Transverse colon (tissue), 4 donors: ENCODE measurements around the gene GSG1. TPM values are rescaled to one million over a fixed set of nuclear protein-coding genes. Genes with fewer than 3 reads are reported as not detected.

Experiments used
- DNase-seq: peaks from one replicate; pipeline ENCODE4 v3.0.0-alpha.2; 2019
- H3K27ac ChIP-seq, 4 donors: fragments of 200-600 bp; sonication (generic); 2 replicates each; pipeline ENCODE4 v1.5.1; 2016 to 2018; ENCODE audit warnings: inconsistent platforms in 4 of 4
- H3K27me3 ChIP-seq: fragments of 200-600 bp; sonication (generic); 2 replicates; pipeline ENCODE4 v1.5.1; 2017; ENCODE audit warnings: inconsistent platforms
- H3K36me3 ChIP-seq, 4 donors: fragments of 200-600 bp; sonication (generic); 2 replicates each; pipeline ENCODE4 v1.5.1; 2017 to 2019; ENCODE audit warnings: inconsistent platforms in 4 of 4
- H3K4me1 ChIP-seq, 4 donors: fragments of 200-600 bp; sonication (generic); 2 replicates each; pipeline ENCODE4 v1.5.1; 2017 to 2020; ENCODE audit warnings: inconsistent platforms in 4 of 4
- H3K4me3 ChIP-seq, 4 donors: fragments of 200-600 bp; sonication (generic); 1 replicate in 1 of 4; 2 replicates in 3 of 4; pipeline versions ENCODE4 v1.5.1 to v1.6.1; 2017 to 2019; ENCODE audit warnings: inconsistent platforms in 4 of 4
- H3K9me3 ChIP-seq, 2 donors: fragments of 200-600 bp; sonication (generic); 2 replicates each; pipeline ENCODE4 v1.5.1; 2017 to 2019; ENCODE audit warnings: inconsistent platforms in 2 of 2
- CTCF ChIP-seq, 5 experiments: fragments of 200-600 bp in 3 of 5; fragments of 450-650 bp in 2 of 5; sonication (generic) in 3 of 5; IDR thresholded peaks; 1 replicate in 2 of 5; 2 replicates in 3 of 5; pipeline ENCODE4 v1.5.1; 2016 to 2017; ENCODE audit warnings: antibody characterized with exemption in 5 of 5, inconsistent platforms in 3 of 5, mild to moderate bottlenecking in 2 of 5, moderate library complexity in 1 of 5
- EP300 ChIP-seq: sonication (generic); formaldehyde crosslinking; IDR thresholded peaks from one replicate; pipeline ENCODE4 v1.6.1; 2017; ENCODE audit warnings: antibody characterized with exemption, low read depth
- POLR2A ChIP-seq: fragments of 450-650 bp; IDR thresholded peaks from one replicate; pipeline ENCODE4 v1.6.1; 2016; ENCODE audit warnings: antibody characterized with exemption, mild to moderate bottlenecking, moderate library complexity
- POLR2AphosphoS5 ChIP-seq, 3 donors: sonication (generic); formaldehyde crosslinking; IDR thresholded peaks; one replicate each; pipeline ENCODE4 v1.6.1; 2016; ENCODE audit warnings: antibody characterized with exemption in 3 of 3
- WGBS, 2 donors: methylation state at CpG; one replicate each; pipeline ENCODE4 v1.1.5; 2018; ENCODE audit warnings: low coverage in 1 of 2; 5-methylcytosine and 5-hydroxymethylcytosine counted together
- in situ Hi-C, 4 donors: fragments of 200-750 bp; cut with MboI; loops; one replicate each; pipeline versions ENCODE4 v1.15.0 to v1.15.1; 2017; ENCODE audit warnings: low sequenced_read_pairs in 3 of 4, low pct_ligation_motif_present in 1 of 4, low pct_unique_long_range_greater_than_20kb in 1 of 4
- intact Hi-C: fragments of 100-400 bp; cut with DNase I; formaldehyde crosslinking; loops from one replicate; pipeline ENCODE4 v1.15.1; 2023; ENCODE audit warnings: low total_unique reads
- total RNA-seq, 4 donors: library from RNA; depleted of rRNA; stranded (reverse); fragments of >200 nt; gene quantifications; one replicate each; pipeline ENCODE4 v1.1.0, GENCODE V29; 2016

Gene GSG1
- total RNA-seq, 4 donors from 2014 or later = not detected

DNA sequence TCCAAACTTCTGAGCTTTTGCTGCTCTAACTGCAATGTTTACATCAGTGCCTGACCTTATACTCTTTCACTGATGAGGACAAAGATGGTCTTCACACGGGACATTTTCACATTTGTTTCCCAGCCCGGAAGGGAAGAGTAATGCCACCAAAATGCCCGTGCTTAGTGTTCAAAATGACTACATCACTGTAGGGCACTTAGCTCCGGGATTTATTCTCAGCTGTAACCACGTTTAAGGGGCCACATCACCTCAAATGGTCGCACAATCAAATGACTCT lies 2.9 kb downstream of the GSG1 start:
- 0 to 10% methylated on average over 1 to 6 of the region's 6 CpGs for WGBS, 2 donors
- intact Hi-C loops (loop anchor here (5.0 kb wide), 2 partner anchors 97 to 112 kb away; partner anchors contain the start of gene EMP1), in situ Hi-C loops (loop anchor here in 1 of 4 donors (10.0 kb wide), 1 partner anchor 104 kb away; no protein-coding TSS in a partner anchor)

GRCh38 chr12:13099844-13100604 lies 3.4 kb downstream of the GSG1 start:
- TF ChIP-seq POLR2A (no peak), EP300 (no peak), CTCF (IDR thresholded peaks at IDR 0.05) (no peak), POLR2AphosphoS5 (IDR thresholded peaks at IDR 0.05) (no peak)
- 91 to 95% methylated on average over 3 to 10 of the region's 10 CpGs for WGBS, 2 donors
- Histone ChIP-seq H3K36me3 (no peaks in the 10 kb centered on the region), H3K4me1 (peaks cover 10 to 55% (median 41%) of the 10 kb centered on the region in 4 donors), H3K27ac (peak overlapping the region; percentile 83 to 94 (median 88)), H3K9me3 (no peaks in the 10 kb centered on the region), H3K27me3 (no peaks in the 10 kb centered on the region), H3K4me3 (no peak overlapping the region)
- in situ Hi-C loops (loop anchor here (5.0 to 10.0 kb wide), 3 partner anchors 95 to 112 kb away; partner anchors contain the start of gene HEBP1 (in 1 of the 4)), intact Hi-C loops (loop anchor here (5.0 kb wide), 2 partner anchors 97 to 112 kb away; partner anchors contain the start of gene EMP1)
- no peak for DNase-seq

More for the DNA sequence above, 2.9 kb downstream of the GSG1 start:
- no peaks in the 10 kb centered on the region for H3K9me3 ChIP-seq
- no peak for DNase-seq
- no peaks in the 10 kb centered on the region for H3K27me3 ChIP-seq
- H3K4me1 ChIP-seq = peaks cover 10 to 55% (median 41%) of the 10 kb centered on the region in 4 donors
- TF ChIP-seq EP300 (no peak), POLR2A (no peak), POLR2AphosphoS5 (IDR thresholded peaks at IDR 0.05) (no peak), CTCF (IDR thresholded peaks at IDR 0.05) (no peak)
- H3K27ac ChIP-seq = peak overlapping the region; percentile 83 to 94 (median 88)
- H3K36me3 ChIP-seq = no peaks in the 10 kb centered on the region
- H3K4me3 ChIP-seq = peak overlapping the region in 3 of 4 donors; percentile 43 to 74 (median 48)

- H3K4me1 ChIP-seq = peaks cover 10 to 55% (median 41%) of the 10 kb centered on the region in 4 donors
- H3K27ac ChIP-seq = peak overlapping the region; percentile 83 to 94 (median 88)
- WGBS, 2 donors = 64 to 66% methylated on average over 7 to 8 of the region's 8 CpGs
- DNase-seq = no peak
- no peaks in the 10 kb centered on the region for H3K36me3 ChIP-seq
- in situ Hi-C loops = loop anchor here in 3 of 4 donors (5.0 to 10.0 kb wide), 2 partner anchors 94 to 113 kb away; partner anchors contain the start of gene HEBP1 (in 1 of the 3)
- TF ChIP-seq CTCF (IDR thresholded peaks at IDR 0.05) (no peak), POLR2A (no peak), POLR2AphosphoS5 (IDR thresholded peaks at IDR 0.05) (no peak), EP300 (no peak)
- no peaks in the 10 kb centered on the region for H3K9me3 ChIP-seq
- H3K27me3 ChIP-seq = no peaks in the 10 kb centered on the region
- H3K4me3 ChIP-seq = no peak overlapping the region
- intact Hi-C loops = no loop called here
These were observed 4.2 kb downstream of the GSG1 start for GRCh38 chr12:13099066-13099843.

DNA sequence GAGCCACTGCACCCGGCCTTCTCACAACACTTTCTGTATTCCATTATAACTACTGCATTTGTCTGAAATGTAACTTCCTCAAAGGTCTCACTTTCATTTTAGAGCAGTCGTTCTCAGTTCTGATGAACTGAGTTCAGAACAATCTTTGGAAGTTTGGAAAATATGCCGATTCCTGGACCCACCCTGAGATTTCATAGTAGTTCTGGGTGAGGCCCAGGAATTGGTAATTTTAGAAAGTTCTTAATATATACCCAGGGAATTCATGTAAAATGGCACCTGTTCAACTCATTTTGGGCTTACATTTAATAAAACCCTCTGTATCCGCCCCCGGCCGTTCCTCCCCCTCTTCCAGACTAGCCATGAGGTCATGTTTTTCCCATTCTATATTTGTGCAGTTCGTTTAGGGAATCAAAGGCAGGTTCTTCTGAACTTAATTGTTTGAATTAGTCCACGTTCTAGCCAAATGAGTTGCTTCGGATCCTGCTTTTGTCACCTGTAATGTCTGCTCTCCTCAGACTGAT lies 5.9 kb downstream of the GSG1 start:
- Histone ChIP-seq H3K36me3 (no peaks in the 10 kb centered on the region), H3K4me3 (peak overlapping the region in 3 of 4 donors; percentile 4 to 32 (median 7)), H3K27me3 (no peaks in the 10 kb centered on the region), H3K4me1 (peaks cover 10 to 50% (median 39%) of the 10 kb centered on the region in 4 donors), H3K27ac (peak overlapping the region; percentile 83 to 94 (median 88)), H3K9me3 (no peaks in the 10 kb centered on the region)
- in situ Hi-C loops (loop anchor here in 3 of 4 donors (5.0 to 10.0 kb wide), 2 partner anchors 93 to 115 kb away; partner anchors contain the start of gene HEBP1 (in 1 of the 3)), intact Hi-C loops (no loop called here)
- DNase-seq = no peak
- TF ChIP-seq POLR2AphosphoS5 (IDR thresholded peaks at IDR 0.05) = no peak
- TF ChIP-seq EP300 = no peak
- no peak for TF ChIP-seq CTCF (IDR thresholded peaks at IDR 0.05)
- no peak for TF ChIP-seq POLR2A
- 0 to 38% methylated on average over 1 to 9 of the region's 9 CpGs for WGBS, 2 donors
